GM23338 (cell line): Measurements from ENCODE around the gene MT1F. TPM values are rescaled to one million over a fixed set of nuclear protein-coding genes. Genes with fewer than 3 reads are reported as not detected.

Experiments used
- ATAC-seq: fragments of 200-7000 bp; cut with Tn5 transposase; 3 replicates; pipeline ENCODE4 v1.9.1; 2020
- DNase-seq: peaks from one replicate; pipeline ENCODE4 v3.0.0-alpha.2; 2015; ENCODE audit warnings: low spot score
- H2AFZ ChIP-seq: fragments of 200-600 bp; sonication (generic); 2 replicates; pipeline ENCODE4 v1.8.0; 2016; ENCODE audit warnings: antibody characterized with exemption, mild to moderate bottlenecking, moderate library complexity
- H3F3A ChIP-seq: fragments of 200-600 bp; sonication (generic); replicated peaks from 2 replicates; pipeline ENCODE4 v1.8.0; 2017; ENCODE audit warnings: antibody characterized with exemption, mixed run types, low read depth
- H3K27ac ChIP-seq: fragments of 200-600 bp; sonication (generic); 2 replicates; pipeline ENCODE4 v1.6.1; 2016; ENCODE audit warnings: low read depth
- H3K27me3 ChIP-seq: fragments of 200-600 bp; sonication (generic); 2 replicates; pipeline ENCODE4 v1.8.0; 2016; ENCODE audit warnings: mild to moderate bottlenecking, mixed run types, moderate library complexity; ENCODE audit not compliant: insufficient read depth
- H3K36me3 ChIP-seq: fragments of 200-600 bp; sonication (generic); 2 replicates; pipeline ENCODE4 v1.8.0; 2016; ENCODE audit warnings: mild to moderate bottlenecking; ENCODE audit not compliant: insufficient read depth
- H3K4me1 ChIP-seq: fragments of 200-600 bp; sonication (generic); 2 replicates; pipeline ENCODE4 v1.8.0; 2016; ENCODE audit warnings: mild to moderate bottlenecking, moderate library complexity; ENCODE audit not compliant: insufficient read depth
- H3K4me2 ChIP-seq: fragments of 200-600 bp; sonication (generic); 2 replicates; pipeline ENCODE4 v1.7.1; 2017; ENCODE audit warnings: mixed run types
- H3K4me3 ChIP-seq: fragments of 200-600 bp; sonication (generic); 2 replicates; pipeline ENCODE4 v1.6.1; 2016; ENCODE audit warnings: mixed run types
- H3K79me2 ChIP-seq: fragments of 200-600 bp; sonication (generic); replicated peaks from 2 replicates; pipeline ENCODE4 v1.8.0; 2017; ENCODE audit warnings: mild to moderate bottlenecking; ENCODE audit not compliant: insufficient read depth
- H3K9me2 ChIP-seq: fragments of 200-600 bp; sonication (generic); 2 replicates; pipeline ENCODE4 v1.8.0; 2017; ENCODE audit not compliant: insufficient read depth
- H4K20me1 ChIP-seq: fragments of 200-600 bp; sonication (generic); replicated peaks from 2 replicates; pipeline ENCODE4 v1.8.0; 2017; ENCODE audit warnings: mild to moderate bottlenecking; ENCODE audit not compliant: insufficient read depth
- H3K27ac Mint-ChIP-seq: 2 replicates; pipeline ENCODE4 v1.8.0; 2020; ENCODE audit warnings: inconsistent platforms, mild to moderate bottlenecking, moderate library complexity, mixed read lengths
- H3K27me3 Mint-ChIP-seq: 3 replicates; pipeline ENCODE4 v1.8.0; 2022; ENCODE audit warnings: low read depth, mild to moderate bottlenecking, moderate library complexity, mixed read lengths, inconsistent platforms; ENCODE audit not compliant: insufficient read depth, poor library complexity
- H3K36me3 Mint-ChIP-seq: 3 replicates; pipeline ENCODE4 v1.8.0; 2021; ENCODE audit warnings: low read depth, mild to moderate bottlenecking, inconsistent platforms, moderate library complexity, mixed read lengths
- H3K4me1 Mint-ChIP-seq: 3 replicates; pipeline ENCODE4 v1.8.0; 2020; ENCODE audit warnings: mild to moderate bottlenecking, inconsistent platforms, mixed read lengths
- H3K4me3 Mint-ChIP-seq: 3 replicates; pipeline ENCODE4 v1.8.0; 2021; ENCODE audit warnings: moderate library complexity, mild to moderate bottlenecking, inconsistent platforms, mixed read lengths
- H3K9me3 Mint-ChIP-seq: 3 replicates; pipeline ENCODE4 v1.8.0; 2020; ENCODE audit warnings: moderate library complexity, mild to moderate bottlenecking, inconsistent platforms, mixed read lengths
- CREB1 ChIP-seq: fragments of 250-450 bp; sonication (Bioruptor Pico); IDR thresholded peaks from 2 replicates; pipeline ENCODE4 v1.5.0; 2020; ENCODE audit warnings: low read depth, mild to moderate bottlenecking, moderate library complexity
- CTCF ChIP-seq, 2 experiments: fragments of 200-600 bp in 1 of 2; sonication (generic) in 1 of 2; conservative IDR thresholded peaks; 2 replicates each; pipeline versions ENCODE4 v1.5.1 to v1.6.1; 2016 to 2017; ENCODE audit warnings: antibody characterized with exemption in 2 of 2, low read depth in 2 of 2, mild to moderate bottlenecking in 2 of 2, moderate library complexity in 1 of 2
- EZH2 ChIP-seq: fragments of 200-600 bp; sonication (generic); IDR thresholded peaks from one replicate; pipeline ENCODE4 v1.8.0; 2017; ENCODE audit warnings: antibody characterized with exemption, mild to moderate bottlenecking, low read depth; ENCODE audit not compliant: unreplicated experiment
- JUNB ChIP-seq: IDR thresholded peaks from one replicate; pipeline ENCODE4 v1.6.1; 2016; ENCODE audit warnings: antibody characterized with exemption; ENCODE audit not compliant: unreplicated experiment
- POLR2AphosphoS5 ChIP-seq: IDR thresholded peaks from 2 replicates; pipeline ENCODE4 v1.6.1; 2016; ENCODE audit warnings: antibody characterized with exemption, low read depth
- ZNF114 ChIP-seq: fragments of 250-450 bp; sonication (Bioruptor Pico); IDR thresholded peaks from 2 replicates; pipeline ENCODE4 v1.5.0; 2020; ENCODE audit warnings: mild to moderate bottlenecking, moderate library complexity
- ZNF331 ChIP-seq: fragments of 250-450 bp; sonication (Bioruptor Pico); IDR thresholded peaks from 2 replicates; pipeline ENCODE4 v1.5.0; 2020; ENCODE audit warnings: low read depth, mild to moderate bottlenecking, moderate library complexity
- ZNF462 ChIP-seq: fragments of 250-450 bp; sonication (Bioruptor Pico); IDR thresholded peaks from 2 replicates; pipeline ENCODE4 v1.5.0; 2020; ENCODE audit warnings: mild to moderate bottlenecking, moderate library complexity
- polyA plus RNA-seq: library from polyadenylated mRNA; unstranded; fragments of >200 nt; fragmentation: Nextera tagmentation; extraction: Ambion mirVana; gene quantifications from 2 replicates; pipeline ENCODE4 v1.2.1, GENCODE V29; 2016
- total RNA-seq: library from RNA; depleted of rRNA; stranded (reverse); fragments of >200 nt; shearing (Covaris generic); gene quantifications from 2 replicates; pipeline ENCODE4 v1.2.3, GENCODE V29; 2014

Gene MT1F
- total and polyA plus RNA-seq, 2 experiments from 2014 or later: 7.4 to 107 TPM

GRCh38 chr16:56690420-56691122, 32.8 kb downstream of the MT1F start (continued):
- no peak for TF ChIP-seq ZNF462
- TF ChIP-seq ZNF114 (CRISPR knock-in tag): no peak
- no peak for TF ChIP-seq POLR2AphosphoS5

DNA sequence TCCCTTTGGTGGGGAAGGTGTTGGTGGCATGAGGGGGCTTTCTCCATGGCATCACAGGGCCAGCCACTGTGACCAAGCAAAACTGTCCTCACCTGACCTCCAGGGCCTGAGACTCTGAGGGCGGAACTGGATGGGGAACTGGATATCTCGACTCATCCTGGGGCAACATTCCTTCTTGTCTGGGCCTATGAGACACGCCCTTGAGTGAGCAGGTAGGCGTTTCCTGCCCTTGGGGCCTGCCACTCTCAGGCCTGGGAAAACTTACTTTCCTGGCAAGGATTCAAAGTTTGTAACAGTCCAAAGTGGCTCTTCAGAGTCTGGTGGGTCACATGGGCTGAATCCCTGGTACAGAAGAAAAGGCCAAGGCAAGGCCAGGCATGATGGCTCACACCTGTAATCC, 34.1 kb downstream of the MT1F start:
- peaks cover 4% of the 10 kb centered on the region; the same call in 2 of the 3 replicates for H3K36me3 Mint-ChIP-seq
- no peak for TF ChIP-seq ZNF114 (CRISPR knock-in tag)
- TF ChIP-seq EZH2: no peak
- TF ChIP-seq CREB1: no peak
- no peak for TF ChIP-seq CTCF (conservative IDR thresholded peaks at IDR 0.05; ENCODE audit: low read depth in 2 of 2)
- TF ChIP-seq JUNB: no peak
- no peak for TF ChIP-seq ZNF331 (CRISPR knock-in tag)

More for the DNA sequence above, 34.1 kb downstream of the MT1F start:
- peak overlapping the region; percentile 70; the same call in 1 of the 2 replicates for H3K27ac Mint-ChIP-seq
- Histone ChIP-seq H2AFZ (peak overlapping the region; percentile 89), H3F3A (no peaks in the 10 kb centered on the region), H3K4me2 (no peak overlapping the region), H3K4me1 (peaks cover 4% of the 10 kb centered on the region; the same call in 1 of the 2 replicates), H3K27ac (no peak overlapping the region), H3K36me3 (no peaks in the 10 kb centered on the region), H3K4me3 (no peak overlapping the region), H3K9me2 (no peaks in the 10 kb centered on the region), H4K20me1 (no peaks in the 10 kb centered on the region), H3K79me2 (no peaks in the 10 kb centered on the region), H3K27me3 (no peaks in the 10 kb centered on the region)
- H3K4me3 Mint-ChIP-seq: no peak overlapping the region
- peaks cover 7% of the 10 kb centered on the region; the same call in 2 of the 3 replicates for H3K4me1 Mint-ChIP-seq
- peak; percentile 82 for ATAC-seq
- DNase-seq: peak; percentile 67
- H3K9me3 Mint-ChIP-seq: peaks cover 9% of the 10 kb centered on the region
- peaks cover 14% of the 10 kb centered on the region for H3K27me3 Mint-ChIP-seq
